ENCODE measurements around the gene ZNF775.
"Not testable (repeated sequence)": the region's sequence is repeated elsewhere in the genome, so short reads cannot be mapped to it uniquely, and the experiment has no call there.

The ZNF775 gene

GRCh38 chr7:150383710-150384397 lies 4.7 kb downstream of the ZNF775 start:
- DNase-seq = peak in 1 of 2 experiments; percentile 72

DNA sequence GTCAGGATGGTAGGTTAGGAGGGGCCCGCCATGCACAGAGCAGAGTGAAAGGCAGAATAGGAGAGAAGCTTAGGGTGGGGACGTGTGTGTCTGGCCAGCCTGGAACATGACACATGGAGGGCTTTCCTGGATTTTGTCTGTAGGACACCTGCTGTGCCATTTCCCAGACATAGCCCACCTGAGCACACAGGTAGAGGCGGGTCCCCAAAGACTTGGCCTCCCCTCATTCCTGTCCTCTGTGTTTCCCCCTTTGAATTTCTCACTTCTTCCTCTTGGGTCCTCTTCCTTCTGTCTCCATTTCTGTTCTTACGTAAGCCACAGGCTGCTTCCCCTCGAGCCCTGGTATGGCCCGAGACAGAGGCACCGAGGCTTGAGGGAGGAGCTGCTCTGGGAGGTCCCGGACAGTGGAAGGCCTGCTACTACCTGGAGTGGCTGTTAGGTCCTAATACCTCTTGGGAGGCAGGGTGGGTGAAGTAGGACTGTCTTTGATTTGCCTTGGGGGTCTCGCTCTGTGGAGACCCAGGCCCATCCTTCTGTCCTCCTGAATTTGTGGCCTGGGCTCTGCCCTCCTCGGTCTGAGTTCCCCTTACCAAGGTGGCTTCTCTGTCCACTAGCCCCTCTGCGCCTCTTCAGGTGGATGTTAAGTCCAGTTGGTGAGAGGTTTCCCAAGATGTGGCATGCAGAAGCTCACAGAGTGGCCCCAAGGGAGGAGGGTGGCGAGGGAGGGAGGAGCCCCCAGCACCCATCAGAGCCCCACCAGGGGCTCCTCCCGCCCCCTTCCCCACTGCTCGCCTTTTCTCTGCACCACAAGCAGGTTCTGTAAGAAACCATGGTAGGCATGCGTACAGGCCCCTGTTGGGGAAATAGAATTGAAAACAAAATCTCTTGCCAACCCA lies 5.5 kb downstream of the ZNF775 start:
- DNase-seq = no peak

GRCh38 chr7:150385302-150385723 lies 6.2 kb downstream of the ZNF775 start:
- DNase-seq = no peak

- not testable (repeated sequence) for DNase-seq
Observed at GRCh38 chr7:150385884-150386283, 6.8 kb downstream of the ZNF775 start.

GRCh38 chr7:150388306-150388705 lies 9.2 kb downstream of the ZNF775 start:
- no peak for DNase-seq

DNA sequence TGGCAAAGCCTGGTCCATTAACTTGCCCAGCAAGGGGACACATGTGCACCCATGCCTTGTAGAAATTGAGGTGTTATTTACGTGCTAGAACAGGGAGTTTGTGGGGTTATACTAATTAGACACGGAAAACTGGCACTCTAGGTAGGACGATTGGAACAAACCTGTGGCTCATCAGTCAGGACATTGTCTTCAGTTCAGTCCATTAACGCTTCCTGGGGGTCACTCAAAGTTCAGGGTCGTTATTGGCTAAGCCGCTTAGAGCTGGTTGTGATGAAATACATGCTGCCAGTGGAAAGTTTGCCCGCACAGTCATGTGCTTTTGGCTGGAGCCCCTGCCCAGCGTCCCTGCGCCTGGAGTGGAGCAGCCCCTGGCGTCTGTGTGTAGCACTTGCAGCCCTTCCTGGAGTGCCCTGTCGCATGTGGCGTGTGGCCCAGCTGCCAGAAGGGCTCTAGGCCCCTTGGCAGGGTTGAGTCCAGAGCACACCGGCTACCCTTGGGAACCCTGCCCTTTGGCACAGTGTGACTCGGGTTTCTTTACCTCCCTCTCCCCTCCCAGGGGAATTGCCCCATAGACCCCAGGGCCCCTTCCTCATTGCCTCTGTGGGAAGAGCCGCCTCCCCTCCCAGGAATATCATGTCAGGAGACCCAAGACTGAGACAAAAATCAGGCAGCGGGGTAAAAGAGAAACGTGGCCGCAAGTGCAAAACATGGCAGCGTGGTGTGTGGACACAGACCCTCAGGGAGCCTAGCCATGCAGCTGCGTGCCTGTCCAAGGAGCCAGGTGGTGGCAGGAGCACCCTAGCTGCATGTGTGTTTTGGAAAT lies 9.8 kb downstream of the ZNF775 start:
- DNase-seq = no peak

- DNase-seq = no peak
Observed at GRCh38 chr7:150389532-150389816, 10.3 kb downstream of the ZNF775 start.

DNA sequence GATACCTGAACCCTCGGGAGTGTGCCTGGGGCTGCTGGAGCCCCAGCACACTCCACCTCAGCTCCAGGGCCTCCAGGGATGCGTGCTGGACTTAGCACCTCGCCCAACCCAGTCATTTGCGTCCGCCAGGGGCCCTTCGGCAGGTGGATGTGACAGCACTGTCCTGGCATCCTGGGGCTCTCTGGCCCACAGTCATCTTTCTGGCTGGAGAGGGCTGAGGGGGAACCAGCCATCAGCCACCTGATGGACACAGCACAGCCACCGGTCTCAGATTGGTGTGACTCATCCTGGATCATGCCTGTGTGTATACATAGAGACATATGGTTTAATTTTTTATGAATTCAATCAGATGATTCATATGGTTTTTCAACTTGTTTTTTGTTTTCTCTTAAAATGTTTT lies 11.1 kb downstream of the ZNF775 start:
- no peak for DNase-seq

DNA sequence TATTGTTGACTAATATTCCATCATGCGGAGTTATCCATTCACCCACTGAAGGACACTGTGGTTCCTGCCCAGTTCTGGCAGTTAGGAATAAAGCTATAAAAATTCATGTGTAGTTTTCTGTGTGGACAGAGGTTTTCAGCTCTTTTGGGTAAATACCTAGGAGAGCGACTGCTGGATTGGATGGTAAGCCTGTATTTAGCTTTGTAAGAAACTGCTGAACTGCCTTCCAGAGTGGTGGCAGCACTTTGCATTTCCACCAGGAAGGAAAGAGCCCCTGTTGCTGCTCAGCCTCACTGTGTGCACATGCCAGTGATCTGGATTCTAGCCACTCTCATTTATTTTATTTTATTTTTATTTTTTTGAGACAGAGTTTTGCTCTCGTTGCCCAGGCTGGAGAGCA lies 14.2 kb downstream of the ZNF775 start:
- DNase-seq = no peak

- no peak for DNase-seq
Observed at GRCh38 chr7:150396426-150396825, 17.3 kb downstream of the ZNF775 start.

DNA sequence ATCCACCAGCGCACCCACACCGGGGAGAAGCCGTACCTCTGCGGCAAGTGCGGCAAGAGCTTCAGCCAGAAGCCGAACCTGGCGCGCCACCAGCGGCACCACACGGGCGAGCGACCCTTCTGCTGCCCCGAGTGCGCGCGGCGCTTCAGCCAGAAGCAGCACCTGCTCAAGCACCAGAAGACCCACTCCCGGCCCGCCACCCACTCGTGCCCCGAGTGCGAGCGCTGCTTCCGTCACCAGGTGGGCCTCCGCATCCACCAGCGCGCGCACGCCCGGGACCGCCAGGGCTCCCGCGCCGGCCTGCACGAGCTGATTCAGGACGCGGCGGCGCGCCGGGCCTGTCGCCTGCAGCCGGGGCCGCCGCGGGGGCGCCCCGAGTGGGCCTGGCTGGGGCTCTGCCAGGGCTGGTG lies 17.7 kb downstream of the ZNF775 start:
- DNase-seq = no peak

GRCh38 chr7:150397346-150398107 lies 18.4 kb downstream of the ZNF775 start:
- DNase-seq = no peak

- no peak for DNase-seq
Observed at GRCh38 chr7:150398108-150398964, 19.2 kb downstream of the ZNF775 start.

DNA sequence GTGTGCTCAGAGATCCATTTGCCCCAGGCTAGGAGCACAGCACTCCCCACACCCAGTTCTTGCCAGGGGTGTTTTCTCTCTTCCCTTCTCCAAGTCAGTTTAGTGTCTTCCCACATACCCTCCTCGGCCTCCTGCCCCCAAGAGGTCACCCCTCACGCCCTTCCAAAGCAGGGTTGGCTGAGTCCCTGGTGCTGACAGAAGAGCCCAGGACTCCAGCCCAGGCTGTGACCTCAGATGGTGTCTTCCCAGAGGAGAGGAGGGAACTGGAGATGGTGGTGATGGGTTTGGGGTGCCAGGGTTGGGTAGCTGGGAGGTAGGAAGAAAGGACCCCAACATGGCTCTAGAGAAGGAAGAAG lies 19.8 kb downstream of the ZNF775 start:
- DNase-seq = no peak

DNA sequence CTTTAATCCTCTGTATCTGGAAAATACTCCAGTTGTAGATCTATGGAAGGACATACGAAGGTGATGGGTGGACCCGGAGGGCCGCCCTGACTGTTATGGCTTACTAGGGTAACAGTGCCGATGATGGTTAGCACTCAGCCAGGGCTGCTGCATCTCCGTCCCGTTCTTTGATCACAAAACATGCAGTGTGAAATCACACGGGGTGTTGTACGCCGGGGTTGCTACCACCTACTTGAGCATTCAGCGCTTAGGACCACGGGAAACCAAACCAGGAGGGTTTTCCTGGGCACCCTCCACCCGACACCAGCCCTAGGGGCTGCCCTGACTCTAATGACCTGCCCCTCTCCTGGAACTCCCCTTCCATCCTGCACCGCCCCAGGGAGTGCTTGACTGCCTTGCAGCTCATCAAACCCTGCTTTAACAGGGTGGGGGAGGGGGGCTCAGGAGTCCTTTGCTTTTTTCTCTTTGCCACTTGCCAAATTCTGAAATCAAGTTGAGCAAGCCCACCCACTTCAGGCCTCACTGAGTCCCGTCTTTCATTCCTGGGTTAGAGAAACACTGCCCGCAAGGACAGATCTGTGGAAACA lies 20.4 kb downstream of the ZNF775 start:
- no peak for DNase-seq

- no peak for DNase-seq
Observed at GRCh38 chr7:150400008-150400787, 21.1 kb downstream of the ZNF775 start.

DNA sequence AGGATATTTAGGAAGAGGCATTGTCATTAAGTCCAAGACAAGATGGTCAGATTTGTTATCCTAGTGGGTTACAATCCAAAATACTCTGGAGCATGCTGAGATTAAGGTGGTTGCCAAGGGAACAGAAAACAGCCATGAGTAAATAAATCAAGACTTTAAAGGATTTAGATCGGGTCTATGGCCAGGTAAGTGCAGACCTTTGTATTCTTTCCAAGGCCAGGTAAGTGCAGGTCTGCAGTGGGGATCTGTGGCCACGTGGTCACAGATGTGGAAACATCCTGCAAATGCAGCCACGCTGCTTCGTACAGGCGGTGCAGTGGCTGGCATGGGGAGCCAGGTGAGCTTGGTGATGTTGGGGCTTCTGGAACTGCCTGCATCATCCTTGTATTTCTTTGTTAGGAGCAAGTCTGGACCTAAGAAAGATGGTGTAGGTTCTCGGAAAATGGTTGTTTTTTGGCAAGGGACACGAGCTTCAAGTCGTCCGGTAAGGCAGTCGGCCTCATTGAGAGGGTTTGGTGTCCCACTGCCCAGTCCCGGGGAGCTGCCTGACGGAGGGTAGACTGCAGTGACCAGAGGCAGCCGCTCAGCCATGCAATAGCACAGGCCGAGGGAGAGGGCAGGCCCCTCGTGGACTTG lies 21.8 kb downstream of the ZNF775 start:
- no peak for DNase-seq

GRCh38 chr7:150401424-150401790 lies 22.3 kb downstream of the ZNF775 start:
- no peak for DNase-seq

GRCh38 chr7:150401861-150402631 lies 22.9 kb downstream of the ZNF775 start:
- no peak for DNase-seq
